ENCODE data around the gene HAUS7. TPM values are rescaled to one million over a fixed set of nuclear protein-coding genes. Genes with fewer than 3 reads are reported as not detected.
A peak's percentile ranks its signal among the peaks of the same experiment; 100 is the strongest.

The HAUS7 gene
- total RNA-seq, 1 donor from 2014 or later = 16.2 TPM

GRCh38 chrX:153501530-153501929 lies 31.2 kb upstream of the HAUS7 start:
- intact Hi-C loops (cut with micrococcal nuclease) = no loop called here
- DNase-seq = no peak
- ATAC-seq = no peak

- no peak for DNase-seq
- ATAC-seq = no peak
- intact Hi-C loops (cut with micrococcal nuclease) = no loop called here
Measured at GRCh38 chrX:153500676-153501280, 30.4 kb upstream of the HAUS7 start.

GRCh38 chrX:153499876-153500275 lies 29.5 kb upstream of the HAUS7 start:
- intact Hi-C loops (cut with micrococcal nuclease) = no loop called here
- peak; percentile 42 for ATAC-seq
- DNase-seq = peak; percentile 73

- intact Hi-C loops (cut with micrococcal nuclease) = no loop called here
- ATAC-seq (no peak), DNase-seq (no peak)
Measured at GRCh38 chrX:153499341-153499740, 29.0 kb upstream of the HAUS7 start.

GRCh38 chrX:153498453-153498852 lies 28.1 kb upstream of the HAUS7 start:
- DNase-seq (no peak), ATAC-seq (no peak)
- intact Hi-C loops (cut with micrococcal nuclease) = no loop called here

GRCh38 chrX:153496590-153496959 lies 26.2 kb upstream of the HAUS7 start:
- DNase-seq = no peak
- ATAC-seq = no peak
- intact Hi-C loops (cut with micrococcal nuclease) = no loop called here

- ATAC-seq = no peak
- DNase-seq = no peak
- intact Hi-C loops (cut with micrococcal nuclease) = no loop called here
Measured at GRCh38 chrX:153495903-153496589, 25.7 kb upstream of the HAUS7 start.

- intact Hi-C loops (cut with micrococcal nuclease) = no loop called here
- DNase-seq (peak; percentile 53), ATAC-seq (peak; percentile 45)
Measured at GRCh38 chrX:153495362-153495751, 25.0 kb upstream of the HAUS7 start.

GRCh38 chrX:153494541-153495361 lies 24.4 kb upstream of the HAUS7 start, which contains the start of gene BGN:
BGN (plus strand) TSS chrX:153494980; CDS start chrX:153504632, 9,652 bp downstream.
- ATAC-seq = peak; percentile 73
- intact Hi-C loops (cut with micrococcal nuclease) = no loop called here
- peak; percentile 62 for DNase-seq

- intact Hi-C loops (cut with micrococcal nuclease) = no loop called here
- DNase-seq (no peak), ATAC-seq (peak; percentile 41)
Measured at GRCh38 chrX:153494061-153494460, 23.7 kb upstream of the HAUS7 start.

- intact Hi-C loops (cut with micrococcal nuclease) = no loop called here
- ATAC-seq = no peak
- no peak for DNase-seq
Measured at GRCh38 chrX:153493085-153493484, 22.7 kb upstream of the HAUS7 start.

GRCh38 chrX:153492543-153492942 lies 22.2 kb upstream of the HAUS7 start:
- DNase-seq = no peak
- no peak for ATAC-seq
- intact Hi-C loops (cut with micrococcal nuclease) = no loop called here

- DNase-seq = no peak
- ATAC-seq = no peak
- intact Hi-C loops (cut with micrococcal nuclease) = no loop called here
Measured at GRCh38 chrX:153491918-153492317, 21.5 kb upstream of the HAUS7 start.

GRCh38 chrX:153491351-153491914 lies 21.1 kb upstream of the HAUS7 start:
- DNase-seq (no peak), ATAC-seq (no peak)
- intact Hi-C loops (cut with micrococcal nuclease) = no loop called here

- intact Hi-C loops (cut with micrococcal nuclease) = no loop called here
- no peak for ATAC-seq
- DNase-seq = no peak
Measured at GRCh38 chrX:153490217-153490930, 20.0 kb upstream of the HAUS7 start.

- peak; percentile 63 for DNase-seq
- ATAC-seq = peak; percentile 78
- intact Hi-C loops (cut with micrococcal nuclease) = no loop called here
Measured at GRCh38 chrX:153488231-153488914, 18.0 kb upstream of the HAUS7 start.

GRCh38 chrX:153487590-153488071 lies 17.3 kb upstream of the HAUS7 start:
- peak; percentile 19 for ATAC-seq
- peak; percentile 54 for DNase-seq
- intact Hi-C loops (cut with micrococcal nuclease) = no loop called here

GRCh38 chrX:153486171-153486570 lies 15.8 kb upstream of the HAUS7 start:
- no peak for DNase-seq
- no peak for ATAC-seq
- intact Hi-C loops (cut with micrococcal nuclease) = no loop called here

All from left ventricle myocardium superior (tissue), 1 donor.